A549 (cell line): Measurements from ENCODE around the gene COX7A2L.

Experiments used
- RCOR1 ChIP-seq: fragments of 150-350 bp; IDR thresholded peaks from 2 replicates; pipeline ENCODE4 v1.6.1; 2014; ENCODE audit warnings: antibody characterized with exemption, low read length, low read depth
- RNF2 ChIP-seq: fragments of 200-600 bp; sonication (generic); IDR thresholded peaks from 2 replicates; pipeline ENCODE4 v1.6.1; 2016; ENCODE audit warnings: low read depth, mild to moderate bottlenecking, antibody characterized with exemption, moderate library complexity, borderline replicate concordance
- TF ChIP-seq, protein P1 (sequence below): fragments of >200 bp; sonication (Bioruptor Twin); formaldehyde crosslinking; IDR thresholded peaks from 3 replicates; pipeline ENCODE4 v1.5.1; 2016
- TF ChIP-seq, protein P2 (sequence below): fragments of 150-350 bp; IDR thresholded peaks from 2 replicates; pipeline ENCODE4 v1.6.1; 2014; ENCODE audit warnings: low read depth, mild to moderate bottlenecking, low read length

DNA sequence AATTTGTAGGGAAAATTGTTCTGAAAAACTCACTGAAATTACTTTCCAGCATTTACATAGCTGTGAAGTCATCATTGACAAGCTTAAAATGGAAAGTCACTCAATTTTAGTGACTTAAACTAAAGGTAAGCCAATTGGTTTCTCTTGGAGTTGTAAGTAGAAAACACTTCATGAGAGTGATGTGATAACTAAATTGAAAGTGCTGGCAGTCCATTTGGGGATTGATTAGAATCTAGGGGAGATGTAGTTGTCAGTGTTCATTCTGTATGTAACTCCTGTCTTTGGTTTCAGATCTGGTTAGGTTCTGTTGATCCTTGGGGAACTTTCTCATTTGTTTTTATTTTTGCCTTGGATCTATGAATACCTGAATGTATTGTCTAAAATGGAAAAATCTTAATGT, 53.8 kb downstream of the COX7A2L start:
- TF ChIP-seq, protein P1, sequence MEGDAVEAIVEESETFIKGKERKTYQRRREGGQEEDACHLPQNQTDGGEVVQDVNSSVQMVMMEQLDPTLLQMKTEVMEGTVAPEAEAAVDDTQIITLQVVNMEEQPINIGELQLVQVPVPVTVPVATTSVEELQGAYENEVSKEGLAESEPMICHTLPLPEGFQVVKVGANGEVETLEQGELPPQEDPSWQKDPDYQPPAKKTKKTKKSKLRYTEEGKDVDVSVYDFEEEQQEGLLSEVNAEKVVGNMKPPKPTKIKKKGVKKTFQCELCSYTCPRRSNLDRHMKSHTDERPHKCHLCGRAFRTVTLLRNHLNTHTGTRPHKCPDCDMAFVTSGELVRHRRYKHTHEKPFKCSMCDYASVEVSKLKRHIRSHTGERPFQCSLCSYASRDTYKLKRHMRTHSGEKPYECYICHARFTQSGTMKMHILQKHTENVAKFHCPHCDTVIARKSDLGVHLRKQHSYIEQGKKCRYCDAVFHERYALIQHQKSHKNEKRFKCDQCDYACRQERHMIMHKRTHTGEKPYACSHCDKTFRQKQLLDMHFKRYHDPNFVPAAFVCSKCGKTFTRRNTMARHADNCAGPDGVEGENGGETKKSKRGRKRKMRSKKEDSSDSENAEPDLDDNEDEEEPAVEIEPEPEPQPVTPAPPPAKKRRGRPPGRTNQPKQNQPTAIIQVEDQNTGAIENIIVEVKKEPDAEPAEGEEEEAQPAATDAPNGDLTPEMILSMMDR, result no peak
- TF ChIP-seq RCOR1, result no peak
- TF ChIP-seq, protein P2, sequence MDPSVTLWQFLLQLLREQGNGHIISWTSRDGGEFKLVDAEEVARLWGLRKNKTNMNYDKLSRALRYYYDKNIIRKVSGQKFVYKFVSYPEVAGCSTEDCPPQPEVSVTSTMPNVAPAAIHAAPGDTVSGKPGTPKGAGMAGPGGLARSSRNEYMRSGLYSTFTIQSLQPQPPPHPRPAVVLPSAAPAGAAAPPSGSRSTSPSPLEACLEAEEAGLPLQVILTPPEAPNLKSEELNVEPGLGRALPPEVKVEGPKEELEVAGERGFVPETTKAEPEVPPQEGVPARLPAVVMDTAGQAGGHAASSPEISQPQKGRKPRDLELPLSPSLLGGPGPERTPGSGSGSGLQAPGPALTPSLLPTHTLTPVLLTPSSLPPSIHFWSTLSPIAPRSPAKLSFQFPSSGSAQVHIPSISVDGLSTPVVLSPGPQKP, result no peak
- TF ChIP-seq RNF2, result no peak
